GM18498 (cell line): ENCODE data around the gene FNDC11.
"Not testable (repeated sequence)": the region's sequence is repeated elsewhere in the genome, so short reads cannot be mapped to it uniquely, and the experiment has no call there.

Source experiments
- ATAC-seq: cut with Tn5 transposase; IDR thresholded peaks from one replicate; pipeline ENCODE4 v1.9.1; 2021; ENCODE audit warnings: mild to moderate bottlenecking, moderate library complexity; ENCODE audit not compliant: unreplicated experiment

FNDC11 gene

GRCh38 chr20:63595416-63596127 is 41.6 kb downstream of the FNDC11 start:
- ATAC-seq: no peak

- no peak for ATAC-seq
These were observed 42.5 kb downstream of the FNDC11 start for GRCh38 chr20:63596423-63596822.

GRCh38 chr20:63597651-63598478 is 43.9 kb downstream of the FNDC11 start:
- ATAC-seq: no peak

GRCh38 chr20:63598479-63599395 is 44.8 kb downstream of the FNDC11 start:
- no peak for ATAC-seq

GRCh38 chr20:63599396-63600050 is 45.6 kb downstream of the FNDC11 start:
- ATAC-seq: no peak

GRCh38 chr20:63601679-63602078 is 47.7 kb downstream of the FNDC11 start:
- ATAC-seq: not testable (repeated sequence)

GRCh38 chr20:63602321-63602720 is 48.4 kb downstream of the FNDC11 start:
- no peak for ATAC-seq
